Upper lobe of left lung (tissue), 6 donors: Measurements from ENCODE around the gene PRDM16. TPM values are rescaled to one million over a fixed set of nuclear protein-coding genes. Genes with fewer than 3 reads are reported as not detected.

Source experiments
- ATAC-seq, 2 donors: fragments of 200-7000 bp; cut with Tn5 transposase; one replicate each; pipeline ENCODE4 v1.9.1; 2022; ENCODE audit warnings: mild to moderate bottlenecking in 2 of 2, moderate library complexity in 2 of 2; ENCODE audit not compliant: low FRiP score in 2 of 2
- DNase-seq, 2 donors: peaks; one replicate each; pipeline ENCODE4 v3.0.0-alpha.2; 2019 to 2020
- H3K27ac ChIP-seq, 4 donors: fragments of 200-600 bp; sonication (generic); one replicate each; pipeline ENCODE4 v1.5.1; 2016 to 2019
- H3K27me3 ChIP-seq, 4 donors: fragments of 200-600 bp; sonication (generic); one replicate each; pipeline ENCODE4 v1.5.1; 2017 to 2019
- H3K36me3 ChIP-seq, 4 donors: fragments of 200-600 bp; sonication (generic); one replicate each; pipeline ENCODE4 v1.5.1; 2016 to 2019
- H3K4me1 ChIP-seq, 4 donors: fragments of 200-600 bp; sonication (generic); one replicate each; pipeline ENCODE4 v1.5.1; 2018 to 2019
- H3K4me3 ChIP-seq, 4 donors: fragments of 200-600 bp; sonication (generic); one replicate each; pipeline ENCODE4 v1.5.1; 2017 to 2019; ENCODE audit warnings: mild to moderate bottlenecking in 2 of 4, moderate library complexity in 1 of 4
- H3K9me3 ChIP-seq, 4 donors: fragments of 200-600 bp; sonication (generic); one replicate each; pipeline ENCODE4 v1.5.1; 2018 to 2019
- EP300 ChIP-seq, 4 donors: sonication (generic); formaldehyde crosslinking; IDR thresholded peaks; one replicate each; pipeline ENCODE4 v1.5.1; 2017; ENCODE audit warnings: antibody characterized with exemption in 4 of 4, control low read depth in 2 of 4
- POLR2A ChIP-seq, 4 donors: fragments of 450-650 bp; IDR thresholded peaks; one replicate each; pipeline ENCODE4 v1.5.1; 2016 to 2017; ENCODE audit warnings: antibody characterized with exemption in 4 of 4, mild to moderate bottlenecking in 2 of 4
- POLR2AphosphoS5 ChIP-seq, 2 donors: sonication (generic); formaldehyde crosslinking; IDR thresholded peaks; one replicate each; pipeline ENCODE4 v1.5.1; 2017; ENCODE audit warnings: antibody characterized with exemption in 2 of 2
- WGBS, 2 donors: methylation state at CpG; one replicate each; pipeline ENCODE4 v1.1.5; 2017 to 2018; 5-methylcytosine and 5-hydroxymethylcytosine counted together
- total RNA-seq, 6 donors: library from RNA; depleted of rRNA in 4 of 6; stranded (reverse); fragments of >200 nt in 4 of 6; gene quantifications; one replicate each; pipeline versions ENCODE4 v1.1.0 to v1.2.1, GENCODE V29; 2016 to 2021
- TF ChIP-seq, protein P1 (sequence below), 6 experiments: fragments of 450-650 bp in 4 of 6; fragments of 200-600 bp in 2 of 6; sonication (generic) in 2 of 6; IDR thresholded peaks; one replicate each; pipeline ENCODE4 v1.5.1; 2016 to 2019; ENCODE audit warnings: antibody characterized with exemption in 6 of 6
- donor health status: DM: no; HTN: no; CAD: no; lungs with moderate emphysema.
- donor health status: DM: no; HTN: yes; CAD: no; lungs with severe emphysema.

The PRDM16 gene
- total RNA-seq, 6 donors from 2014 or later: 12.3 to 54.5 (median 21.2) TPM

DNA sequence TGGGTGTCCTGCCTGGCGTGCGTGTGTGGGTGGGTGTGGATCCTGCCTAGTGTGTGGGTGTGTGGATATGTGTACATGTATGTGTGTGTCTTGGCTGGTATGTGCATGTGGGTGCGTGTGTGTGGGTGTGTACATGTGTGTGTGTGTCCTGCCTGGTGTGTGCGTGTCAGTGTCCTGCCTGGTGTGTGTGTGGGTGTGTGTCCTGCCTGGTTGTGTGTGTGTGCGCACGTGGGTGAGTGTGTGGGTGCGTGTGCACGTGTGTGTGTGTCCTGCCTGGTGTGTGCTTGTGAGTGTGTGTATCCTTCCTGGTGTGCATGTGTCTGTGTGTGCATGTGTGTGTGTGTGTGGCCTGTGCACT, 60.1 kb downstream of the PRDM16 start:
- ATAC-seq (no peak), DNase-seq (peak in 1 of 2 donors; percentile 50)
- no peak overlapping the region for H3K4me3 ChIP-seq
- 80 to 86% methylated on average over 8 of the region's 8 CpGs for WGBS, 2 donors
- no peaks in the 10 kb centered on the region for H3K27me3 ChIP-seq
- TF ChIP-seq POLR2AphosphoS5 (IDR thresholded peaks at IDR 0.05) (no peak), POLR2A (IDR thresholded peaks at IDR 0.05) (no peak), EP300 (IDR thresholded peaks at IDR 0.05) (no peak)
- TF ChIP-seq, protein P1, sequence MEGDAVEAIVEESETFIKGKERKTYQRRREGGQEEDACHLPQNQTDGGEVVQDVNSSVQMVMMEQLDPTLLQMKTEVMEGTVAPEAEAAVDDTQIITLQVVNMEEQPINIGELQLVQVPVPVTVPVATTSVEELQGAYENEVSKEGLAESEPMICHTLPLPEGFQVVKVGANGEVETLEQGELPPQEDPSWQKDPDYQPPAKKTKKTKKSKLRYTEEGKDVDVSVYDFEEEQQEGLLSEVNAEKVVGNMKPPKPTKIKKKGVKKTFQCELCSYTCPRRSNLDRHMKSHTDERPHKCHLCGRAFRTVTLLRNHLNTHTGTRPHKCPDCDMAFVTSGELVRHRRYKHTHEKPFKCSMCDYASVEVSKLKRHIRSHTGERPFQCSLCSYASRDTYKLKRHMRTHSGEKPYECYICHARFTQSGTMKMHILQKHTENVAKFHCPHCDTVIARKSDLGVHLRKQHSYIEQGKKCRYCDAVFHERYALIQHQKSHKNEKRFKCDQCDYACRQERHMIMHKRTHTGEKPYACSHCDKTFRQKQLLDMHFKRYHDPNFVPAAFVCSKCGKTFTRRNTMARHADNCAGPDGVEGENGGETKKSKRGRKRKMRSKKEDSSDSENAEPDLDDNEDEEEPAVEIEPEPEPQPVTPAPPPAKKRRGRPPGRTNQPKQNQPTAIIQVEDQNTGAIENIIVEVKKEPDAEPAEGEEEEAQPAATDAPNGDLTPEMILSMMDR (IDR thresholded peaks at IDR 0.05): no peak
- H3K27ac ChIP-seq: peak overlapping the region in 2 of 4 donors; percentile 77 to 89
- H3K36me3 ChIP-seq: no peaks in the 10 kb centered on the region
- H3K4me1 ChIP-seq: peaks cover 4 to 58% (median 44%) of the 10 kb centered on the region in 4 donors
- no peaks in the 10 kb centered on the region for H3K9me3 ChIP-seq

DNA sequence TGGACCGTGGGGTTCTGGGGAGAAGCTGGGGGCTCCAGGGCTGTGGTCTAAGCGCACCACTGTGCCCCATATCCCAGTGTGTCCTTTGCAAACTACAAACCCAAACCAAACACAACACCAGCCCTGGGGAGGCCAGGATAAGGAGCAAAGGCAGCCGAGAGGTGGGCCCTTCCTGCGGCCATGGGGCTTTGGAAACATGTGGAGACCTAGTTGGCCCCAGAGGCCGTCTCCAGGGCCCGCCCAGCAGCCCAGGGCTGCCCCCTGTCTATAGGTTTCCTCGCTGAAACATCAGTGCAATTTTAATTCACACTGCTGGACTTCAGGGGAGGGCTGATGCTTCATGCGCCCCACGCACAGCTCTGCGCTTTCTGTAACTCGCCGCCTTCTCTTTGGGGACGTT, 61.3 kb downstream of the PRDM16 start:
- Histone ChIP-seq H3K36me3 (no peaks in the 10 kb centered on the region), H3K4me1 (peaks cover 4 to 65% (median 50%) of the 10 kb centered on the region in 4 donors), H3K4me3 (no peak overlapping the region), H3K27me3 (no peaks in the 10 kb centered on the region), H3K9me3 (no peaks in the 10 kb centered on the region), H3K27ac (no peak overlapping the region)
- DNase-seq (peak in 1 of 2 donors; percentile 46), ATAC-seq (no peak)
- TF ChIP-seq POLR2A (IDR thresholded peaks at IDR 0.05) (no peak), EP300 (IDR thresholded peaks at IDR 0.05) (no peak), POLR2AphosphoS5 (IDR thresholded peaks at IDR 0.05) (no peak)
- TF ChIP-seq, protein P1 (IDR thresholded peaks at IDR 0.05): no peak
- 84 to 87% methylated on average over 8 to 13 of the region's 13 CpGs for WGBS, 2 donors

DNA sequence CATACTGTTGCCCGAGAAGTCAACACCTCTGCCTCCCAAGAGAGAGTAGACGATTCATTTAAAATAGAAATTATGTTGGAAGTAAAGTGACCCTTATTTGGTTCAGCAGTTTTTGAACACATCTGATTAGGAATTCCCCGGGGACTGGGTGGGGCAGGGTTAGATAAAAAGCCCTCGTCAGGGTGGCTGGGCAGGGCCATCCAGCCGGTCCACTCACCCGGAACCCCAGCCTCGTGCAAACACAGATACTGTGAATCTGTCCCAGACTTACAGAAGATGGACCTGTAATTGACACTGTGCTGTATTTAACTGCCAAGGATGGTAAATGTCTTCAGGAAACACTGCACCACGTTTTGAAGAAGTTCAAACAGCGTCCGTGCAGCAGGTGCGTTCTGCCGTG, 63.7 kb downstream of the PRDM16 start:
- ATAC-seq: no peak
- TF ChIP-seq, protein P1 (IDR thresholded peaks at IDR 0.05): no peak
- TF ChIP-seq POLR2AphosphoS5 (IDR thresholded peaks at IDR 0.05) (no peak), EP300 (IDR thresholded peaks at IDR 0.05) (no peak), POLR2A (IDR thresholded peaks at IDR 0.05) (no peak)
- H3K36me3 ChIP-seq: no peaks in the 10 kb centered on the region
- peak overlapping the region in 3 of 4 donors; percentile 72 to 83 (median 82) for H3K27ac ChIP-seq
- DNase-seq: peak in 1 of 2 donors; percentile 21
- H3K4me1 ChIP-seq: peaks cover under 1 to 55% (median 34%) of the 10 kb centered on the region in 4 donors
- 44 to 55% methylated on average over 12 of the region's 12 CpGs for WGBS, 2 donors
- no peaks in the 10 kb centered on the region for H3K9me3 ChIP-seq
- no peak overlapping the region for H3K4me3 ChIP-seq
- H3K27me3 ChIP-seq: no peaks in the 10 kb centered on the region

DNA sequence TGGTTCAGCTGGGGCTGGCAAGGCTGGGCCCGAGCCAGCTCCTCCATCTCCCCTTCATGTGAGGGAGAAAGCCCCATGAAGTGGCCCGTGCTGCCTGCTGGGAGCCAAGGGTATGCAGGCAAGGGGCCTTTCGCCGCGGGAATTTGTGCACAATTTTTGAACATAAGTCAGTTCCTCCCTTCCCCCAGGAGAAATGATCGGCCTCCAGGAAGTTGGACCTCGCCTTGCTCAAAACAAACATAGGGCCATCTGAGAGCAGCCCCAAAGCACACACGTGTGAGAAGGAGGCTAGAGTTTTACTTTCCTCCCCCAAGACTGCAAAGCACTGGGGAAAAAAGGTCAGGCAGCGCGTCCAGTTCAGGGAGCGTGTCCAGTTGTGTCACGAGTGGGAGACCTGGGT, 64.7 kb downstream of the PRDM16 start:
- 43 to 46% methylated on average over 7 to 12 of the region's 12 CpGs for WGBS, 2 donors
- H3K27ac ChIP-seq: peak overlapping the region; percentile 57 to 83 (median 77)
- peaks cover 0 to 45% (median 26%) of the 10 kb centered on the region in 4 donors for H3K4me1 ChIP-seq
- H3K27me3 ChIP-seq: no peaks in the 10 kb centered on the region
- H3K4me3 ChIP-seq: no peak overlapping the region
- DNase-seq: peak; percentile 45 to 69
- no peak for TF ChIP-seq EP300 (IDR thresholded peaks at IDR 0.05)
- TF ChIP-seq POLR2AphosphoS5 (IDR thresholded peaks at IDR 0.05): no peak
- TF ChIP-seq POLR2A (IDR thresholded peaks at IDR 0.05): no peak
- TF ChIP-seq, protein P1 (IDR thresholded peaks at IDR 0.05): no peak
- peak; percentile 11 to 79 for ATAC-seq
- H3K36me3 ChIP-seq: no peaks in the 10 kb centered on the region
- no peaks in the 10 kb centered on the region for H3K9me3 ChIP-seq
